Non-pigmented ciliary epithelial cell (primary cell): ENCODE measurements around the gene EDEM1.
A peak's percentile ranks its signal among the peaks of the same experiment; 100 is the strongest.

Experiments
- DNase-seq: peaks from one replicate; pipeline ENCODE4 v3.0.0-alpha.2; 2010; ENCODE audit warnings: low read depth

Gene EDEM1

DNA sequence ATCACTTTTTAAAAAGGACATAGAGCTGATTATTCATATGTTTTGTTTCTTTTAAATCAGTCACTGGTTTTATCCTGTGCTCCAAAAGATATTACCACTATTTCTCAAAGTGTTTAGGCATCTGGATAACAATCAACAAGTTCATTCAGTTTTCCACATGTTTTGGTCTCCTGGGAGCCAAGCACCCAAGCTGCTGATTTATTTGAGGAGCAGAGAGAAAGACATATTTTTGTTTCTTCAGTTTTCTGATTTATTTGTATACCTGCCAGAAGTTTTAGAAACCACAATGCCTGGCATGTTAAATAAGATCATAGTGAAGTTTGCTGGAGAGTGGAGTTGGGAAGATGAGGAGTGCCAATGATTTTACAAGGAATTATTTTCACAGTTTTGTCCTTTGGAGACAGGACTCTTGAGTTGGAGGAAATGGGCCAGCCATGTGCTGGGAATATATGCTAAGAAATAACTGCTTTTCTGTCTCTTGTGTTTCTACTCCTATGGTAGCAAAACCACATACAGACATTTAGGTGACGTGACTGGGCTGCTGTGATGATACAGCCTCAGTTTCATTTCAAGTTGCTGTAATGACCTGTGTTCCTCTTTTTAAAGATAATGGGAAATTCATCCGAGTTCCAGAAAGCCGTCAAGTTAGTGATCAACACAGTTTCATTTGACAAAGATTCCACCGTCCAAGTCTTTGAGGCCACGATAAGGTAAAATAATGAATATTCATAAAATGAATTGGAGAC, 11.7 kb downstream of the EDEM1 start:
- DNase-seq = no peak

DNA sequence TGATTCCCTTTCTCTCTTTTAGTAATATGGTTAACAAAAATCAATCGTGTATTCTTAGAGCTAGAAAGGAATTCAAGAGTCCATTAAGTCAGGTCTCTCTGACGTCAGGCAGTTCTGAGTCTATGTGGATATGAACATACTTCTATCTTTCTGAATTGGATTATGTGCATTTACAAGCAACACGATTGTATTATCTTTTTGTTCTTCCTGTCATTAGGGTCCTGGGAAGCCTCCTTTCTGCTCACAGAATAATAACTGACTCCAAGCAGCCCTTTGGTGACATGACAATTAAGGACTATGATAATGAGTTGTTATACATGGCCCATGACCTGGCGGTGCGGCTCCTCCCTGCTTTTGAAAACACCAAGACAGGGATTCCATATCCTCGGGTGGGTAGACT, 14.0 kb downstream of the EDEM1 start:
- DNase-seq = no peak

DNA sequence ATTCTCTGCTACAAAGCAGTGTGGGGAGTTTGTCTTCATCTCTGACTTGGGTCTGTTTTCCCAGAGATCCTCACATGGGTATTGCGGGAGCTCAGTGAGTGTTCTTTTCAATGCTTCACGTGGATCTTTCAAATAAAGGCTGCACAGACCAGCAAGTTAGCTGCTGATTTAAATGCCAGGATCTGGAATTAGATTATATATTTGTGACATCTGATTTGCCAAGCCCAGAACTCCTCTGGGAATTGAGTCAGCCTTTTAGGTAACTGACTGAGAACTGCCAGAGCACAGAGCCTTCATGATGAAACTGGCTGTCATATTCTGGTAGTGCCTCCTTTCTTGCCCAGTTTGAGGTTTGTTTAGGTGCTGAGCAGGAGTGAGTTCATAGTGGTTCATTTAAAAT, 14.7 kb downstream of the EDEM1 start:
- no peak for DNase-seq

DNA sequence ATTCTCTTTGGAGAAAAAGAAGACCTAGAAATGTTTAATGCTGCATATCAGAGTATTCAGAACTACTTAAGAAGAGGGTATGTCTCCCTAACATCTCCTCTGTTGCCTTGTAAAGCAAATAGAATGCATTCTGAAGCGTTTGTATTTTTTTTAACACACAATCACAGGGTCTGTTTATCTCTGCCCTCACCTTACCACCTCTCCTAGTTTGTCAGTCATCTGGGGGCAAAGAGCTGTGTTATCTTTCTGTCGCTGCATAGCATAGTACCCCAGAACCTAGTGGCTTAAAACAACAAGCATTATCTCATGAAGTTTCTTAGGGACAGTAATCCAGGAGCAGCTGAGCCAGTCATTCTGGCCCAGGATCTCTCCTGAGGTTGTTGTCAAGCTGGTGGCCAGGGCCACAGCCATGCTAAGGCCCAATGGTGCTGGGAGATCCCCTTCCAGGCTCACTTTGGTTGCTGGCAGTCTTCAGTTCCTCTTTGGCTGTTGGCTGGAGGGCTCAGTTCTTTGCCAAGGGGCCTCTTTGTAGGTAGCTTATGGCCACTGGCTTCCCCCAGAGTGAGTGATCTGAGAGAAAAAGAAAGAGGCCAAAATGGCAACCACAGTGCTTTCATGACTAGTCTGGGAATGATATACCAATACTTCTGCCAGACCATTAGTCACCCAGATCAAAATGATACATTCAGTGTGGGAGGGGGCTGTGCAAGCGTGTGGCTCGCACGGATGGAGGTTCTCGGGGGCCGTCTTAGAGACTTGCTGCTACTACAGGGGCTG, 17.8 kb downstream of the EDEM1 start:
- DNase-seq = no peak

DNA sequence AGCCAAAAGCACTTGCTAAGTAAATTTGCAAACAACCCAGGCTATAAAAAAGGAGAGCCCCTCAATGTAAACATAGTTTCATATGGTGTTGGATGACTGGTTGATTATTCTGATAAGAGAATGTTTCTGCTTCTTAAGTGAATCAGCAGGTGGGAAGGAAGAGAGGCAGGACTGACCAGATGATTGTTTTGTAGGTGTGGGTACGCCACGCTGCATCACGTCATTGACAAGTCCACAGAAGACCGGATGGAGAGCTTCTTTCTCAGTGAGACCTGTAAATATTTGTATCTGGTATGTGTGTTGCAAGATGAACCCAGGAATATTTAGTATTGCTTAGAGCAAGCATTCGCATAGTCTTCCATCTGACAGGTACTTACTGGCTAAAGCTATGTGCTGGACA, 23.4 kb downstream of the EDEM1 start:
- DNase-seq = no peak

DNA sequence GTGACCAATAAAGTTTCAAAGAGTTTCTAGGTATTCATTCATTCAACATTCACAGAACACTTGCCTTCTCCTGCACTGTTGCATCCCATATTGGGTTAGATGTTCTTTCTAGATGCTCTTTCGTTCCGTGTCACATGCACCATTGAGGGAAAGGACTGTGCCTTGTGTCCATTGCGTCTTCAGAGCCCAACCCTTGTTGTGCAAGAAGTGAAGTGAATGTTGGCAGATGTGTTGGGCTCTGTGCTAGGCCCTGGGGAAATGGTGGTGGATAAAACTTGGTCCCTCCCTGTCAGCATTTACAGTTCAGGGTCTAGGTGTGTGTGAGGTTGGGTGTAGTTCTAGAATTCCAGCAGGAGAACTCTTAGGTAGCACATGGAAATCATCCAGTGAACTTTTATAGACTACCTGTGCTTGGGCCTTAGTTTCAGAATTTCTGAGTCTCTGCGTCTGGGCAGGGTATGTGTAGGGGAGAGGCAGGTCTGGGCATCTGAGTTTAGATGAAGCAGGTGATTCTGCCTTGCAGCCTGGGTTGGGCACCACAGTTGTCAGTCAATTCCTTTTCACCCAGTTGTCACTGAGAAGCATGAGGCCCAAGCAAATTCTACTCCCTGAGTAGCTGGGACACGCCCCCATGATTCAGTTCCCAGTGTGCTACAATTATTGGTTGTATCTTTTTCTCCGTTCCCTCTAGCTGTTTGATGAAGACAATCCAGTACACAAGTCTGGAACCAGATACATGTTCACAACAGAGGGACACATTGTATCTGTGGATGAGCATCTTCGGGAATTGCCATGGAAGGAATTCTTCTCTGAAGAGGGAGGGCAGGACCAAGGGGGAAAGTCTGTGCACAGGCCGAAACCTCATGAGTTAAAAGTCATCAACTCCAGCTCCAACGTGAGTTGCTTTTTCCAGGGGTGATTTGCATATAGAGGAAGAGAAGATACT, 25.4 kb downstream of the EDEM1 start:
- no peak for DNase-seq

DNA sequence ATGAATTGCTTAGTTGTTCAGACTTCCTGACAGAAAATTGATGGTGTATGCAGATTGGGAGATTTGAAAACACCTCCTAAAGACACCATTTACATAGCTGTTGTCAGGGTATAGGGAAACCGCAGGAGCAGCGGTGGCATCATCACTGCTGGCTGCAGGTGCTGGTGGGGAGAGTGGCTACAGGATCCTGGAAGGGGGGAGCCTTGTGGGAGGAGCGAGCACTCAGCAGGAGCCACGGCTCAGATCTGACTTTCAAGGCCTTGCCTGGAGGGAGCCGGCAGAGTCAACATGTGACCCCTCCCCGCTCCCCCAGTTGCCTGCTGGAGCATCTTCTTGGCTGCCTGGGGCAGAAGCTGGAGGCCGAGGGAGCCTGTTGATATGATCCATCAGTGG, 26.1 kb downstream of the EDEM1 start:
- DNase-seq = no peak

DNA sequence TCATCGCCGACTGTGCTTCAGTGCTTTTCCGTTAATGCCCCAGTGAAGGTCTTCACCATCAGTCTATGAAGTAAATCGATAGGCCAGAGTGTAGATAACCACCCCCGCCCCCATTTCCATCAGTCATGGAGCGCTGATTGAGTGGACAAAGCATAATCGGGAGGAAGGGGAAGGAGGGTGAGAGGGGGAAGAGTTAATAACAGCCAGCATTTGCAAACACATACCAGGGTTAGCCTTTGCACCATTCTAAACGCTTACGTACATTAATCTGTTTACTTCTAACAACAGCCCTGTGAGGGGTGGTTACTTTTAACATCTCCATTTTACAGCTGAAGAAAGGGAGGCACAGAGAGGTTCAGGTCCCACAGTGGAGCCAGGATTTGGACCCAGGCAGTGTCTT, 26.8 kb downstream of the EDEM1 start:
- DNase-seq = no peak

DNA sequence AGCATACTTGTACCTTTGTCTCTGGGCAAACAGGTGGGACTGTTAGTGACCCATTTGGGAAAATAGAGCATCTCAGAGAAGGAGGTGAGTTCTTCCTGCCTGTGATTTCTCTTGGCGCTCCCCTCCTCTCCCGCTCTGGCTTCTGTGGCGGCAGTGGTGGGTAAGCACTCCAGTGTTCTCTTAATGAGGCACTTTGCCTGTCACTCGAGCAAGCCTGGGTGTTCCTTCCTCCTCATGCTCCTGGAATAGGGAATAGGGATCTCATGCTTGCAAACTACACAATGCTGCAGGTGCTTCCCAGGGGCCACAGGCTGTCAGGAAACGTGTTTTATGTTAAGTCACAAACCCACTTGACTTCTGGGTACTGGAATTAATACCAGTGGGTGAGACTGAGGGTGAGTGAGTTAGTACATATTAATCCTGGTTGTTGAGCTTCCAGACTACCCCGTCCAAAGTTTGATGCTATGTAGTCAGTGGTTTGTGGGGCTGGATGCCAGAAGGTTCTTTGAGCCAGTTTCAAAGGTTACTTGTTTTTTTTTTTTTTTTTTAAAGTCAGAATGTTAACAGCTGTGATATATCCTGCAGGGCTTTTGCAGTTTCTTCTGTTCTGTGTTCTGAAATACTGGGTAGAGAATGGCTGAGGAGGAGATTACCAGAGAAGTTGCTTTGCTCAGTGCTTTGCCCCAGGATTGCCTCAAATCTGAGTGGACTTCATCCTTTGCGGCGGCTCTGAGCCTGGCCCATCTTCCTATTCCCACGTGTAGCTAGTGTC, 30.5 kb downstream of the EDEM1 start:
- DNase-seq = no peak

DNA sequence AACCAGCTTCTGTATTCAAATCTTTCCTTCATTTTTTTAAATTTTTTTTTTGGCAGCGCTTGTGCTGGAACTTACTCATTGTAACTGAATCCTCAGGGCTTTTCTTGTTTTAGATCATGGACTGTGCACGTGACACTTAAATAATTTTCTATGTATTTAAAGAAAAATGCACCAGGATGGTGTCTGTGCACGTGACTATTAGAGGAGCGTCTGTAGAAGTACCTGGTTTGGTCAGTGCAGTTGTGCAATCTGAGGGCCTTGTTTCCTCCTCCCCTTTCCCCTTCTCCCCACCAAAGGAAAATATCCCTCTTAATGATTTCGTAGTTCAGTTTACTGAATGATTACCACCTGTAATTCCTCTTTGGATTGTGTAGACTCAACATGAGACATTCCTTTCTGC, 31.3 kb downstream of the EDEM1 start:
- no peak for DNase-seq

DNA sequence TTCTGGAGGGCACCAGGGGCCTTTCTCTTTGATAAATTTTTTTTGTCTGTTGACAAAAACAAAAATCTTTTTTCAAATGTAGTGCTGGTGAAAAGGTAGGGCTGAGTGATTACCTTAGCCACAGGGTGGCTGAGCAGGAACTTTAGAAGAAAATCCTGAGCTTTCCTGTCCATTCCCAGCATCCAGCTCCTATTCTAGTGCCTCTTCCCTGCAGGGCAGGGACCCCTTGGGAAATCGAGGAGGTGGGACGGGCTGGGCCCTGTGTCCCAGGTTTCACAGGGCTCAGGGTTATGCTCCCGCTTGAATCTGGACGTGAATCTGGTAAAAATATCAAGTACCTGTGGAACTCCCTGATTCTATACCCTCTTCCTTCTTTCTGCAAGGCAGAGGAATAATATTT, 31.7 kb downstream of the EDEM1 start:
- DNase-seq = no peak

DNA sequence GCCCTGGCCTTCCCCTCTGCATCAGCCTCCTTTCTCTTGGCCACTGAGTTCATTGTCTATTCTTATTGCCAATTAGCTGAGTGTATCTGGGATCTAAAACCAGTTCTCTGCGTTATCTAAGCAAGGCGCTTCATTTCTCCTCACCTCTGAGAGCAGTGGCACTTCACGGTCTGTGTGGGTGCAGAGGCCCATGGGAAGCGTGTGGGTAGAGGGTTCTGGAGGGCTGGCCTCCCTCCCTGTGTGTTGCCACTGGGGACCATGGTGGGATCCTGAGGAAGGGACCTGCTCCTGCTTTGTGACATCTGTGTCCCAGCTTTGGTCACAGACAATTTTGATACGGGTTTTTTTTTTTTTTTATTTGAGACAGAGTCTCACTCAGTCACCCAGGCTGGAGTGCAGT, 32.7 kb downstream of the EDEM1 start:
- DNase-seq = no peak

DNA sequence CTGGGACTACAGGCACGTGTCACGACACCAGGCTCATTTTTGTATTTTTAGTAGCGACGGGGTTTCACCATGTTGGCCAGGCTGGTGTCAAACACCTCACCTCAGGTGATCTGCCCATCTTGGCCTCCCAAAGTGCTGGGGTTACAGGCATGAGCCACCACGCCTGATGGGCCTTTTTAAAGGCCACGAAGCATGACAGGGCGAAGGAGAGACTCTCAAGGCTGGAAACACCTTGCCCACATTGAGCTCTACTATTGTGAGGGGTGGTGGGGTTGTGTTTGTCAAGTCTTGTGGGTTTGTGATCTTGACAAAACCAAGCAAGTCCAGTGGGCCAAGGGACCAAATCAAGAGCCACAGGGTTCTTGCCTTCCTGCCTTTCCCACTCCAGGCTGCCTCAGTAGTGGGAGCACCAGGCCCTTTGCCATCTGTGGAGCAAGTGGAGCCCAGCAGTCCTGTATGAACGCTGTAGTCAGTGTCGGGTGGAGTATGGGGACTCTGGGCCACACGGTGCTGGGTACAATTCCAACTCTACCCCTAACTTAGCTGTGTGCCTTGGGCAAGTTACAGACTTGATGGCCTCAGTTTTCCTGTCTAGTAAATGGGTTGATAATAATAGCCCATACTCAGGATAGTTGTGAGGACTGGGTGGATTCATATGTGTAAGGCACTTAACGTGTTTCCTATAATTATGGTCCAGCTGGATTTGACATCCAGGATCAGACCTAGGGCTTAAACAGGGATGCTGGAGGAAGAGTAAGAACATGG, 33.3 kb downstream of the EDEM1 start:
- DNase-seq = no peak

DNA sequence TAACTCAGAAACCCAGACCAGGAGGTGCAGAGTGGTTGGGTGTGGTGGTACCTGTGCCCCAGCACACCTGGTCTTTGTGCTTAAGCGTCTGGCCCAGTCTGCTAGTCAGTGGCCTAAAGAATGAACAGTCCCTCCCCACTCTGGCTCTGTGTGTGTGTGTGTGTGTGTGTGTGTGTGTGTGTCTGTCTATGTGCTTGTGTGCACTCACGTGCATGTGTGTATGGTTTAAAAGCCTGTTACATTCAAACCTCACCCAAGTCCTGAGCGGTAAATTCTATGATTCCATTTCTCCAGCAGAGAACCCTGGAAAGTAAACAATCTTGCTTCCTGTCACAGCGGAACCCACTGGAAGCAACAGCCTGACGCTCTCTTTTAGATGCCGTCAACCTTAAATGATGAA, 34.2 kb downstream of the EDEM1 start:
- no peak for DNase-seq

DNA sequence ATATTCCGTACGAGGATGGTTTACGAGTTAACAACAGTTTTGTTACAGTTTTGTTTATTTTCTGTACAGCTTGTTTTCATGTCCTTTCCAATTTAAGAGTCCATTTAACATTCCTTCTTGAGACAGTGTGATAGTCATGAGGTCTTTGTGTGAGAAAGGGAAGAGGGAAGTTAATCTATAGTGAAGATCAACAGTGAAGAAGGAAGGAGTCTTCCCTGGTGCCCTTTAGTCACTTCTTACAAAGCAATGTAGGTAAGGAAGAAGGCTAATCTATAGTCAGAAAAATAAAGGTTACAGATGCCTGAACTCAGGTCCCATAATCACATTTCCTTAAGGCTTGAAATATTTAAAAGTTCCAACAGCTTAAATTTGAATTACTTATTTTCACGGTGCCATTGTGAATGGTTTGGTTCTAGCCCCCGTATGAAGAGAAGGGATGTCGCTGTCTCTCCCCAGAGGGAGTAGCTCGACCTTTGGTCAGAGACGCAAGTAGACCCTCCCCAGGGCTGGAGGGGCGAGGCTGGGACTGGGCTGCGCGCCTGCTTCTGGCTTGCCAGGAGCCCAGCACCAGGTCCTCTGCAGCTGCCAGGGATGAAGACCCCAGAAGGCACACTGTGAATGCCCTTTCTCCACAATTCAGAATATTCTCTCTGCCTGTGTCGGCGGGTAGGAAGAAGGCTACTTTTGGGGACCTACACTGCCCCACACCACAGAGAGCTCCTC, 34.9 kb downstream of the EDEM1 start:
- DNase-seq = no peak

DNA sequence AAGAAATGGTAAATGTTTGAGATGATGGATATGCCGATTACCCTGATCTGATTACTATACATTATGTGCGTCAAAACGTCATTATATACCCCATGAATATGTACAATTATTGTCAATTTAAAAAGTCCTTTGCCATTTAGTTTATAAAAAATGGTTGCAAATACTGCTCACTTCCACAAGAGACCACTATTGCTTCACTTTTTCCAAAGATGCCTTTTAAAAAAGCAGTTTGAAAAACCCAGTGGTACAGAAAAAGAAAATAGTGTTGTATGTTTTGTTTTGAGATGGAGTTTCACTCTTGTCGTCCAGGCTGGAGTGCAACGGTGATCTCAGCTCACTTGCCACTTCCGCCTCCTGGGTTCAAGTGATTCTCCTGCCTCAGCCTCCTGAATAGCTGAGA, 39.3 kb downstream of the EDEM1 start:
- peak; percentile 6 for DNase-seq

DNA sequence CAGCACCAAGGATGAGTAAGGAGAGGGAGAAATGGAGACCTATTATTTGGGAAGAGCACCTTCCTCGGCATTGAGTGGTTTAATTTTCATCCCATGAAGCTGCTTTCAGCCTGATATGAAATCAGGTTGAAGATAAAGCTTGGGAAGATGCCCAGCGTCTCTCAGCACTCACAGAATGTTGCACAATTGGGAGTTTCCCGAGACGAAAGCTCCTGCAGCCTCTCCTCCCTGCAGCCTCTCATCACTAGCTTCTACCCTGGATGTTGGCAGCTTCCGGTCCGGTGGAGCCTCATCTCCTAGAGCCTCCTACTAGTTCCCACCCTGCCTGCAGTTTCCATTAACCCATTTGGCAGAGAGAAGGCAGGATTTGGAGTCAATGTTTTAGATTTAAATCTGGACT, 40.3 kb downstream of the EDEM1 start:
- no peak for DNase-seq

DNA sequence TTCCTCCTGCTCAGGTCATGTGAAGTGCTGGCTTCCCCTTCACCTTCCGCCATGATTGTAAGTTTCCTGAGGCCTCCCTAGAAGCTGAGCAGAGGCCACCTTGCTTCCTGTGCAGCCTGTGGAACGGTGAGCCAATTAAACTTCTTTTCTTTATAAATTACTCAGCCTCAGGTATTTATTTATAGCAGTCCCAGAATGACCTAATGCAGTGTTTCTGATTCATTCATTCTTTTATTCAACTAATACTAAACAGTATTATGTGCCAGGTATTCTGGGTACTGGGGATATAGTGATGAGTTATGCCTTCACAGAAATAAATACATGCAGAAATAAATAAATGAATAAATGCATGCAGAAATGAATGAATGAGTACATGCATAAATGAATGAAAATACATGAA, 41.9 kb downstream of the EDEM1 start:
- no peak for DNase-seq

DNA sequence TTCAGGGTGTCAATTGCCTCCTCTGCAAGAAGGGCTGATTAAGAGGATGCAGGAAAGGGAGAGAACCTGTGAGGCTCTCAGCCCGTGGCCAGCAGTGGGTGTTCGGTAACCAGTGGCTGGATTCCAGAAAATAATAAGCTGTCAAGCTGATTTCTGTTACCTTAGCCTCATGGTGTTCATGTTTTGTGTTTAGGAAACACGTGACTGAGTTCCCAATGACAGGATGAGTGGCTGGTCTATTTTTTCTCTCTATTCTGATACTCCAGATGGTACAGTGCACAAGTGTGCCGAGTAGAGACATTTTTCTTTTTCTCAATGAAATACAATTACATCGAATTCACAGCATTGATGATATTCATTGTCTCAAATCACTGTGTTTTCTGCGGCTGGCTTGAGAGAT, 43.6 kb downstream of the EDEM1 start:
- no peak for DNase-seq

DNA sequence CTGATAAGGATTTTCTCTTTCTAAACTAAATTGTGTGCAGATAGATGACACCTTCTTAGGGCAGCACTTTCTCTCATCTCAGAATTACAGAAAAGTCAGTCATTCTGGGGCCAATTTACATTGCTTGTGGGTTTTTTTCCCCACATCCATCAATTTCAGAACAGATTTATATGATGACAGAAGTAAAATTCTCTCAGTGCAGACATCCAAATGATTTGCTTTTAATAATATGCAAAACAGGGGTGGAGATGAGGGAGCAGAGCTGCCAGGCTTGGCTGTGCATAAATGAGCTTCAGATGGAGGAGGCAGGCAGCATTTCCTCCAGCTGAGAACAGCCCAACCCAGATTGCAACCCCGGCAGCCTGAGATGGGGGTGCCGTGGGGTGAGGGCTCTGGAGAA, 44.0 kb downstream of the EDEM1 start:
- DNase-seq = no peak

DNA sequence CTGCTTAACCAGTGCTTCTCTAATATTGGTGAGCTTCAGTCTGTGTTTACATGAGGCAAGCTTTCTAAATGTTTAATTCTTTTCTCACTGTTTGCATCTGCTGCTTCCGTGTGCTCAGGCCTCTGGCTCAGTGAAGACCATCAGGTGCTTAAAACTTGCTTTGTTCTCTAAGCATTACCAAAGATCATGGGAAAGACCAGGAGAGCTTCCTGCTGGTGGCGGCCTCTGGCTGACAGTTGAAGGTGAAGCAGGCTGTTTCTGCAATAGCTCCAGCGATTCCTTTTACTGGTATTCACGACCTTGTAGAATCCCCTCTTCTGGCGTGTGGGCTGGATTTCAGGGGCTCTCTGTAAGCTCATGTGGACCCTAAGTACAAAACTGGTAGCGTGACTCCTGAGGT, 45.1 kb downstream of the EDEM1 start:
- DNase-seq = no peak
